Measurements from ENCODE around the gene PDE6A. TPM values are rescaled to one million over a fixed set of nuclear protein-coding genes. Genes with fewer than 3 reads are reported as not detected.

The PDE6A gene
- not detected for total RNA-seq

DNA sequence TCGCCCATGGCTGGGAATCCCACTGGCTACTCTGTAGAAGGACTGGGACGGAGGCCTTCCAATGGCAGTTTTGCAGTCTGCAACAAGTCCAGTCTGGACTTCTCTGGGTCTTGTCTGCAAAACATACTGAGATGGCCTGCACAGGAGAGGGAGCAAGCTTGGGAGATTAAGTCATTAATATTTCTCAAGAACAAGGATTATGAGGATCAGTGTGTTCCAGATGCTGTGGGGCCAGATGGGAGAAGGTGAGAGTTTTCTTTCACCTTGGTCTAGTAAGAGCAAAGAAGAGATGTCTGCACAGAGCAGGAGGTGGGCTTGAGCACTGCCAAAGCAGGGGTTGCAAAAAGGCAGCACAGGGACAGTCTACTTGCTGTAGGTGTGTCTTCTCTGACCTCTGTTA is at the start of gene PDE6A:
Gene PDE6A (minus strand): TSS at position 128 of the 400 bp plus-strand sequence. CDS start 120 bp downstream, at position 8.
- DNase-seq (no peak), ATAC-seq (no peak)
- Histone ChIP-seq H3K9me3 (no peaks in the 10 kb centered on the region), H3K4me3 (no peak within 1 kb of the TSS), H3K4me1 (peaks cover 5% of the 10 kb centered on the region), H3K27ac (no peak within 1 kb of the TSS), H3K36me3 (replicated peaks in 1 of 2; ENCODE audit: insufficient read depth in 1 of 2, low read depth in 2 of 2) (no peaks in the 10 kb centered on the region), H3K27me3 (no peaks in the 10 kb centered on the region)
- TF ChIP-seq POLR2A (IDR thresholded peaks at IDR 0.05) = no peak
- TF ChIP-seq, protein P1, sequence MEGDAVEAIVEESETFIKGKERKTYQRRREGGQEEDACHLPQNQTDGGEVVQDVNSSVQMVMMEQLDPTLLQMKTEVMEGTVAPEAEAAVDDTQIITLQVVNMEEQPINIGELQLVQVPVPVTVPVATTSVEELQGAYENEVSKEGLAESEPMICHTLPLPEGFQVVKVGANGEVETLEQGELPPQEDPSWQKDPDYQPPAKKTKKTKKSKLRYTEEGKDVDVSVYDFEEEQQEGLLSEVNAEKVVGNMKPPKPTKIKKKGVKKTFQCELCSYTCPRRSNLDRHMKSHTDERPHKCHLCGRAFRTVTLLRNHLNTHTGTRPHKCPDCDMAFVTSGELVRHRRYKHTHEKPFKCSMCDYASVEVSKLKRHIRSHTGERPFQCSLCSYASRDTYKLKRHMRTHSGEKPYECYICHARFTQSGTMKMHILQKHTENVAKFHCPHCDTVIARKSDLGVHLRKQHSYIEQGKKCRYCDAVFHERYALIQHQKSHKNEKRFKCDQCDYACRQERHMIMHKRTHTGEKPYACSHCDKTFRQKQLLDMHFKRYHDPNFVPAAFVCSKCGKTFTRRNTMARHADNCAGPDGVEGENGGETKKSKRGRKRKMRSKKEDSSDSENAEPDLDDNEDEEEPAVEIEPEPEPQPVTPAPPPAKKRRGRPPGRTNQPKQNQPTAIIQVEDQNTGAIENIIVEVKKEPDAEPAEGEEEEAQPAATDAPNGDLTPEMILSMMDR (IDR thresholded peaks at IDR 0.05) = no peak
- intact Hi-C loops (cut with DNase I) = loop anchor here (10.0 kb wide), 1 partner anchor 50 kb away; no protein-coding TSS in a partner anchor
- 88 to 93% methylated on average over 2 of the region's 2 CpGs for WGBS, 2 donors

DNA sequence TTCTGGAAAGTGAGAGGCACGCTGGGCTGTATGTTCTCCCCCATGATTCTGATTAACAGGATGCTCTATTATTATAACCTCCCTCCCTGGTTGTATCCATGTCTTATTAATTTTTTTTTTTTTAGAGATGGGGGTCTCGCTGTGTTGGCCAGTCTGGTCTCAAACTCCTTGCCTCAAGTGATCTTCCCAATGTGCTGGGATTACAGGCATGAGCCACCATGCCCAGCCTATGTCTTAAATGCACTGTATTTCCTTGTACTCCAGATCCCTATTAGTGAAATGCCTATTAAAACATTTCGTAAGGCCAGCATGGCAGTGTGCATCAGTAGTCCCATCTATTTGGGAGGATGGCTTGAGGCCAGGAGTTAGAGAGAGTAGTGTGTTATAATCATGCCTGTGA is 48.9 kb upstream of the PDE6A start:
- WGBS, 2 donors = 89 to 90% methylated on average over 3 of the region's 3 CpGs
- intact Hi-C loops (cut with DNase I) = loop anchor here (10.0 kb wide), 2 partner anchors 49 to 359 kb away; partner anchors contain the start of gene PDE6A
- DNase-seq (no peak), ATAC-seq (no peak)
- no peak for TF ChIP-seq POLR2A (IDR thresholded peaks at IDR 0.05)
- TF ChIP-seq, protein P1 (IDR thresholded peaks at IDR 0.05) = no peak
- H3K9me3 ChIP-seq = no peaks in the 10 kb centered on the region
- H3K4me3 ChIP-seq = no peak overlapping the region
- H3K27ac ChIP-seq = no peak overlapping the region
- H3K36me3 ChIP-seq (replicated peaks in 1 of 2; ENCODE audit: insufficient read depth in 1 of 2, low read depth in 2 of 2) = peaks cover 0 to 3% of the 10 kb centered on the region in 2 donors
- no peaks in the 10 kb centered on the region for H3K4me1 ChIP-seq
- no peaks in the 10 kb centered on the region for H3K27me3 ChIP-seq

GRCh38 chr5:149990518-149991376 is 46.2 kb upstream of the PDE6A start:
- WGBS, 2 donors = 60 to 61% methylated on average over 4 of the region's 4 CpGs
- H3K27ac ChIP-seq = no peak overlapping the region
- DNase-seq (peak; percentile 83 to 88 (median 85)), ATAC-seq (peak; percentile 94)
- intact Hi-C loops (cut with DNase I) = loop anchor here (10.0 kb wide), 2 partner anchors 46 to 356 kb away; partner anchors contain the start of gene PDE6A
- H3K36me3 ChIP-seq (replicated peaks in 1 of 2; ENCODE audit: insufficient read depth in 1 of 2, low read depth in 2 of 2) = peaks cover 0 to 3% of the 10 kb centered on the region in 2 donors
- H3K4me3 ChIP-seq = no peak overlapping the region
- no peak for TF ChIP-seq POLR2A (IDR thresholded peaks at IDR 0.05)
- TF ChIP-seq, protein P1 (IDR thresholded peaks at IDR 0.05) = peak; percentile 81 to 98 (median 92)
- H3K9me3 ChIP-seq = no peaks in the 10 kb centered on the region
- no peaks in the 10 kb centered on the region for H3K27me3 ChIP-seq
- H3K4me1 ChIP-seq = no peaks in the 10 kb centered on the region

GRCh38 chr5:149988126-149988525 is 43.5 kb upstream of the PDE6A start:
- Histone ChIP-seq H3K27ac (no peak overlapping the region), H3K36me3 (replicated peaks in 1 of 2; ENCODE audit: insufficient read depth in 1 of 2, low read depth in 2 of 2) (no peaks in the 10 kb centered on the region), H3K9me3 (no peaks in the 10 kb centered on the region), H3K4me3 (no peak overlapping the region), H3K4me1 (no peaks in the 10 kb centered on the region), H3K27me3 (no peaks in the 10 kb centered on the region)
- no peak for ATAC-seq
- 74 to 88% methylated on average over 5 of the region's 5 CpGs for WGBS, 2 donors
- TF ChIP-seq, protein P1 (IDR thresholded peaks at IDR 0.05) = no peak
- TF ChIP-seq POLR2A (IDR thresholded peaks at IDR 0.05) = no peak
- DNase-seq = no peak
- intact Hi-C loops (cut with DNase I) = loop anchor here (5.0 kb wide), 1 partner anchor 156 kb away; no protein-coding TSS in a partner anchor
